NCI-H2171 treated with DMSO at 0.1 percent for 48 hours (cell line): ENCODE results near the gene PXYLP1.

Experiments
- DNase-seq: peaks from one replicate; lab custom pipeline; 2025; lab: John Stamatoyannopoulos, UW

Gene PXYLP1

DNA sequence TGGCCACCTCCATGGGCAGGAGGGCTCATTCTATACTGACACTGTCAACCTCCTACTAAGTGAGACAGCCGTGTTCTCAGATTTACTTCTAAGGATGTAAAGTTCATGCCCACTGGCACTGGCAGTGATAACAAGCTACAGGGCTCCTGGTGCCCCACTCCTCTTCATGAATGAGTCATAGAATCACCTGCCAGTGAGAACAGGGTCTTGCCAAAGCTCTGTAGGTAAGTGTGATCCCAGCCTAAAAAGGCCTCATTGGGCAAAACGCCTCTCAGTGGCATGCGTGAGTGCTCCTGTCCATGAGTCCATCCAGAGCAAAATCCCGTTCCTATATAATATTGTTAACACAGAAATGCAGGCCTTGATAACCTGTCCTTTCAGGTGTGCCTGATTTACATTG lies 17.4 kb downstream of the PXYLP1 start:
- DNase-seq, result no peak

DNA sequence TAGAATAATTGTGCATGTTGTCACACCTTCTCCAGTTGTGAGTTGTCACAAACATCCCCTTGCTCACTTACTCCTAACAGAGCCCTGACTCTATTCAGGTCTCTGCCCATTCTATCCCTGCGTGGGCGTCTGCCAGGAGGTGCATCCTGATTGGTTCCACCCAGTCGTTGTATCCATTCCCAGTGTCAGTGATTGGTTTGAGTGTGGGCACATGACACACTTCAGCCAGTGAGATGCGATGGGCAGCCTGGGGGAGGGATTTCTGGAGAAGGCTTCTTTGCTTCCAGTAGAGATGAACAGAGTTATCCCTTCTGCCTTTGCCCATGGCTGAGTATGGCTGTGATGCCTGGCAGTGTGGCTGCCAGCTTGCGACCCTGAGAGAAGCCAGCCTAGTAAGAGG lies 18.7 kb downstream of the PXYLP1 start:
- no peak for DNase-seq

DNA sequence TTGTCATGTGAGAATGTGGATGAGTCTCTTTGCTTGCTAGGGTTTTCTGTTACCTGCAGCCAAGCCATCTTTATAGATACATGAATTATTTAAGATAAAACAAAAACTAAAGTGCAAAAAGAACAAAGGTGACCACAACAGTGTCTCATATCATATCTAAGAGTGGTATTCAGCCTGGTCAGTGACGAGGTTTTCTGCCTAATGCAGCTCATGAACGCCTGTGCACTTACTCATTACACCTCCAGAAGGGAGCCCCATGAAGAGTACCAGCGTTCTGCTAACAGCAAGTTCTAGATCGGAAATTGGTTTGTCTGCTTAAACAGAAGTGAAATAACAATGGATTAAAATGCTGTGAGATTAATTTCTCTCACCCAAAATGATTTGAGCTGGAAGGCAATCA lies 19.2 kb downstream of the PXYLP1 start:
- no peak for DNase-seq

DNA sequence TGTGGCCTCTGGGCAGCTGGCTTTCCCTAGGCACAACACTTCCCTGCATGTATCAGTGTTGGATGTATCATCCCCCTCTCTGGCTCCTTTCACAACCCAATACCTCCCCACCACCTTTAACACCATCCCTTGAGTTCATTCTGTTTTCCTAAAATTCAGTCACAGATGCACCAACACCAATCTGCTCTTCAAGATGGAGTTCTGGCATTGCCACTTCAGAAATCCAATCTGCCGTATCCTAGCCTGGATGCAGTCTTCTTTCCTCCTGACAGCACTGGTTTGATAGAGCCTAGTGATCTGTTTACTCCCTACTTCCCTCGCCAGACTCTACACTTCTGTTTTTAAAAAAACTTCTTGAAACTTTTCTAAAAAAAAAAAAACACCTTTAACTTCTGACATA lies 21.7 kb downstream of the PXYLP1 start:
- peak; percentile 17 for DNase-seq

DNA sequence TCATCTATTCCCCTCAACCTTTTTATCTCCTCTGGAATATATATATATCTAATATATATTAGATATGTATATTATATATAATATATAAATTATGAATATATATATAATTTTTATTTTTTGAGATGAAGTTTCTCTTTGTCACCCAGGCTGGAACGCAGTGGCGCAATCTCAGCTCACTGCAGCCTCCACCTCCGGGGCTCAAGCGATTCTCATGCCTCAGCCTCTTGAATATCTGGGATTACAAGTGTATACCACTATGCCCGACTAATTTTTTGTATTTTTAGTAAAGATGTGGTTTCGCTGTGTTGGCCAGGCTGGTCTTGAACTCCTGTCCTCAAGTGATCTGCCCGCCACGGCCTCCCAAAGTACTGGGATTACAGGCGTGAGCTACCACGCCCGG lies 22.2 kb downstream of the PXYLP1 start:
- no peak for DNase-seq

DNA sequence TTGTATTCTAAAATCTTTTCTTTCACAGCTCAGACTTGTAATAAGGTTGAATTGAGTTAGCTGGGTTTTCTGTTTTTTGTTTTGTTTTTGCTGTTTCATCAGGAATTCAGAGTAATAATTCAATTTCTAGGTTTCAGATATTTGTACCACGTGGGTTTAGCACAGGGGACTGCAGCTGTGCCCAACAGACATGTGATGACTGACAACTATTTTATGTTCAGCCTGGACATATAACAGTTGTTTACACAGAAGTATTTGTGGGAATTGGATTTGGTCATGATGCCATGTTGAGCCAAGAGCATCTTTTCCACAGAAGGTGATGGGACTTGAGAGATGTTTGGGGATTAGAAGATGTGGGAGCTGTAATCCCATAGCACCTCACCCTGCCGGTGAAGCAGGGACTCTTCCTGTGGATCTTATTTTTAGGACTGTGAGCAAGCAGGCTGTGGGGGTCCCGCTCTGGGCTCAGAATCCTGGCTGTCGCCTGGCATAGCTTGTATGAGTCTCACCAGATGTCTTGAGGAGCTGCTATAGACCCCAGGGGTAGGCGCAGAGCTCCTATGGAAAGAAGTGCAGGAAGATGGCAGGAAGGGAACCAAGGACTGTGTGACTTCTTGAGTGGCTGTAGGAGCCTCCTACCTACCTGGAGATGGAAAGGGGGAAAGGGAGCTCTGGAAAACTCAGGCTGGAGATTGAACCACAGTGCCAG lies 23.7 kb downstream of the PXYLP1 start:
- no peak for DNase-seq

DNA sequence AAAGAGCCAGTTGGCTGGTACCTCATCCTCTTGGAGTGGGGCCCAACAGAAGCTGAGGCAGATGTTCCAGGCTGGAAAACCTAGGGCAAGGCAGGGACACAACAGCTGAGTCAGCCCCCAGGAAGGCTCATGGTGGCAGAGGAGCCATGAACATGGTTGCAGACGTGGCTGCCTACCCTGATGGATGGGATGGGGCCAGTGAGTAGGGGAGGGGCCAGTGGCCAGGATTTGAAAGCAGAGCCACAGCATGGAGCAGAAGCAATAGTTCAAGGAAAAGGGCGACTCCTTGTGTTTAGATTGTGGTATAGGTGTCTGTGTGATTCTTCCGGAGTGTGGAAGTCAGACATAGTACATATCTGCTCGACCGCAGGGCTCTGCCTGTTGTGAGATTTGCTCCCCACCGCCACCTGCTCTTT lies 24.2 kb downstream of the PXYLP1 start:
- DNase-seq, result peak; percentile 33

DNA sequence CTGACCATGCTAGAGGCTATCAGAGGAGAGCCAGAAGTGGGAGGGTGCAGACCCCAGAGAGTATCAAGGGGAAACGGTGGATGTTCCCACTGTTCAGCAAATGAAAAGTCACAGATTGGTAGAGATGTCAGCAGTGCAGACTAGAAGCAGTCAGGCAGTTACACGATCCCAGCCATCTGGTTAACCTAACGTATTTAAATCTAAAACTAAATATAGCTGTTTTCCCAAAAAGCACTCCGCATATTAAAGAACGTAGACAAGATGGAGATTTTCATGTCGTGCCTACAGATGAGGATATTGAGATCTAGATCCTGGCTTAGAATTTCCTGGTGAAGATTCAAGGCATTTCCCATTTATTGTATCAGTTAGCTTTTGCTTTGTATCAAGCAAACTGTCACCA lies 25.2 kb downstream of the PXYLP1 start:
- peak; percentile 8 for DNase-seq

DNA sequence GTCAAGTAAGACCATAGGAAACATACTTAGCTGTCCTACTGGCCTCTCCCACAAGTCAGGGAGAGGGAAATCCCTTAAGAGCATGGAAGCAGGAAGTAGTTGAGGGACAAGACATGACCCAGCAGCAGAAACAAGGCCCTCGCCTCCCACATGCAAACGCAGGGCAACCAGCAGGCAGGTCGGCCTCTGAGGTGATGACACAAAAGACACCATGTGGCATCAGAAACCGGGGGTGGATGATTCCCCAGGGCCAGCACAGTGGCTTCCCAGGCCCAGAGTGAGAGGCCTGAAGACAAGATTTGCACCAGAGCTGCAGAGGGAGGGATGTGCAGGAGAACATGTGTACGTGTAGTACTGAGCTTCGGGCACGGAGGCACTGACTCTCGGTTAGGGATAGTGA lies 26.3 kb downstream of the PXYLP1 start:
- DNase-seq, result no peak

DNA sequence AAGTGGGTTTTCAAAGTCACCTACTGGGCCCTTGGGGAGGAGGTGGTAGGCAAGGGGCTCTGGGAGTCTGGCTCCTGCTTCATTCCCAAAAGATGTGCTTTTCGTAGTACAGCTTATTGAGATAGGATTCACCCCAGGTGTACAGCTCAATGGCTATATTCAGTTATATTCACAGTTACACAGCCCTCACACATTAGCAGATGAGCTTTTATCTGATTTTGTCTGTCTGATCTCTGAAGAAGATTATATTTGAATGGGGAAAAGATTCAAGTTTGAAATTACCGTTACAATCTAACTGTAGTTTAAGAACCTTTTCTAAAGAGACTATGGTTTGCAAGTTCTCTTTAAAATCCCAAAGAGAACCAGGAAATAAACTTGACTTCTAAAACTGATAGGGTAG lies 27.3 kb downstream of the PXYLP1 start:
- no peak for DNase-seq

DNA sequence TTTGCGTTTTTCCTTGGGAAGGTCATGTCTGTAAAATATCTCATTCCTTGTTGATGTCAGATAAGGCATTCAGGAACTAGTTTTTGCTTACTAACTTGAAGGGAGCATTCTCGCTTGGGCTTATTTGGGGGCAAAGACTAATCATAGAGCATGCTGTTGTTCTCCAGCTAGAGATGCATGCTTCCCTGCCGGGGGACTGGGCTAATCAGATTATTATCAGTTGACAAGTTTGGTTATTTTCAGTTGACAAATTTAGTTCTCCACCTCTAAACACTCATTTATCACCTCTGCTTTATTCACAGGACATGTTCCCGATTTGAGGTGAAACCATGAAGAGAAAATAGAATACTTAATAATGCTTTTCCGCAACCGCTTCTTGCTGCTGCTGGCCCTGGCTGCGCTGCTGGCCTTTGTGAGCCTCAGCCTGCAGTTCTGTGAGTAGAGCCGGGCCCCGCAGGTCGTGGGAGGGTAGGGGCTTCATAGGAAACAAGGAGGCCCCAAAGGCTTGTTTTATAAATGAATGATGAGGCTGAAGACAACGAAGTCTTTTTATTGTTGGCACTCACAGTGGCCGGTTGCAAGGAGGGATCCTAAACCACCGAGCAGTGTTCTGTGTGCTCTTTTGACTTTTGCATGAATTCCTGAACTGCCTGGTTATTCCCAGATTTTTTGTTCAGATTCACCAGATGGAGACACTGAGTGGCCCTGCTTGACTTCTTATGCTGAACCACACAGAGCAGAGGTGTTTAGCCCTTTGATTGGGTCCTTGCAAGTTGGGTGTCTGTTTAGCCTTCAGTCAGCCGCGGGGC lies 28.4 kb downstream of the PXYLP1 start:
- DNase-seq, result no peak

DNA sequence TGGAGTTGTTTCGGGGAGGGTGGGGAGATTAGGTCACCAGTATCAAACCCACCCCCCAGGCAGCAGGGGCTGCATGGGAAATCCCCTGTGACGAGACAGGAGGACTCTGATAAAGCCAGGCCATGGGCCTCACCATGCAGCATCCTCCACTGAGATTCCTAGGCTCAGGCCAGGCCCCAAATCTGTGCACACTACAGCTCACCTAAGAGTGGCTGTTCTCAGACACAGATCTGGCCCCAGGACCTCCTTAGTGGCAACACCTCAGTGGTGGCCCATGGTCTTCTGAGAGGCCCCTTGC lies 29.0 kb downstream of the PXYLP1 start:
- DNase-seq, result no peak

DNA sequence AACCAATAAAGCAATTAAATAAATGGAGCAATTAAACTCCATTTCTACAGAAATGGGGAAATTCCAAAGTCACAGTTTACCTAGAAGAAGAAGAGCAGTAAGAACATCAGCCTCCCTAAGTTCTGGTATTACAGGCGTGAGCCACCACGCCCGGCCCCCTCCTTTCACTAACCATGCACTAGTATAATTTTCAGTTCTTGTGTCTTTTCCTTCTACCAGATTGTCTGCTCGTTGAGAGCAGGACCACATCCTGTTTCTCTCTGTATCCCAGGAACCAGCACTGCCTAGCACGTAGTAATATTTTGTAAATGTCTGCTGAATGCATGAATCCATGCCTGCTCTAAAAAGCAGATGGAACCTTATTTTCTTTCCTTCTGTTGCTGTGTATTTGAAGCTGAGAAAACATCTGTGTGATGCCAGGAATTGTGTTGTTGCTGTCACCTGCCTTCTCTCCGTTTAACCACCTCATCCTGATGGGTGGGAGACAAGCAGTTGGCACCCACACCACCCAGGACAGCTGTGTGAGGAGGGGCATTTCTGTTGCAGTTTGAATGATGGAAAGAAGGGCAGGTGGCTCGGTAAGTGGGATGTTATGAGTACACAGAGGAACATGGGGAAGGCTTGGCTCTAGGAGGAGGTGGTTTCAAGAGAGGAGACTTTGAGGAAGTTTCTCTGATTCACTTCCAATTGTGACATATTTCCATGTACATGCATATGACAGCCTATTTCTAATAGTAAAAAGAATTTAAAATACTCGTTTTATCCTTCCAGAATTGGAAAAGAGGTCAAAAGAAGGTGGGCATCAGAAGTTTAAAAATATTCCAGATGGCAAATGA lies 30.1 kb downstream of the PXYLP1 start:
- peak; percentile 96 for DNase-seq

DNA sequence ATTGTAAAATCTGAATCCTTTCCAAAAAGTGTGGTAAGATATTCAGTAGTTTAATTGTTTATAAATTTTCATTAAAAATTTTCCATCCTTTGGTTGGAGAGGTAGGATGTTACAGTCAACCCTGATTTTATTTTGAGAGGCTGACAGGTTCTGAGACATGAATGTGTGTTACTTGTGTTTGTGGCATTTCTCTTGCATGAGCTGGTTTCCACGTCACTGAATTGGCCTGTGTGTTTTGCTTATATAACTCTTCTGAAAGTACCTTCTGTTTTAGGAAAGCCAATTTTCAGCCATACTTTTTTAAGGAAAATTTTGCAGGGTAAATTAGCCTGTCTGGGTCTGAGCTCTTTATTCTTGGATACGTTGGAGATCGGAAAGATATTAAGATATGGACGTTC lies 30.7 kb downstream of the PXYLP1 start:
- peak; percentile 34 for DNase-seq

DNA sequence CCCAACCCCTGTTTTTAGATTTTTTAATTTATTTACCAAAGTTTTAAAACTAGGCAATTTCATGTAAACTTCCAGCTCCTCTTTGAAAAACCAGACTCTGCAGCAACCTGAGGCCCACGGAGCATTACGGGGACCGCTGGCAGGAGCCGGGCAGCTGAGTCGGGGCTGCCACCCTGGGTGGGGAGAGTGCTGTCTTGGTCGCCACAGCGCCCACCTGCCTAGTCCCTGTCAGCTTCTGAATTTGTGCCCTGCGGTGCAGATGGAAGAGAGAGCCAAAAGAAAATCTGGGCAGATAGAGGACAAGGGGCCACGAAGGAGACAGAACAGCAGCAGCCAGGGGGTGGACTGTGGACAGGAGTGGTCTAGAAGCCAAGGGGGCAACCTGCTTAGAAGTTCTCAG lies 34.6 kb downstream of the PXYLP1 start:
- no peak for DNase-seq

DNA sequence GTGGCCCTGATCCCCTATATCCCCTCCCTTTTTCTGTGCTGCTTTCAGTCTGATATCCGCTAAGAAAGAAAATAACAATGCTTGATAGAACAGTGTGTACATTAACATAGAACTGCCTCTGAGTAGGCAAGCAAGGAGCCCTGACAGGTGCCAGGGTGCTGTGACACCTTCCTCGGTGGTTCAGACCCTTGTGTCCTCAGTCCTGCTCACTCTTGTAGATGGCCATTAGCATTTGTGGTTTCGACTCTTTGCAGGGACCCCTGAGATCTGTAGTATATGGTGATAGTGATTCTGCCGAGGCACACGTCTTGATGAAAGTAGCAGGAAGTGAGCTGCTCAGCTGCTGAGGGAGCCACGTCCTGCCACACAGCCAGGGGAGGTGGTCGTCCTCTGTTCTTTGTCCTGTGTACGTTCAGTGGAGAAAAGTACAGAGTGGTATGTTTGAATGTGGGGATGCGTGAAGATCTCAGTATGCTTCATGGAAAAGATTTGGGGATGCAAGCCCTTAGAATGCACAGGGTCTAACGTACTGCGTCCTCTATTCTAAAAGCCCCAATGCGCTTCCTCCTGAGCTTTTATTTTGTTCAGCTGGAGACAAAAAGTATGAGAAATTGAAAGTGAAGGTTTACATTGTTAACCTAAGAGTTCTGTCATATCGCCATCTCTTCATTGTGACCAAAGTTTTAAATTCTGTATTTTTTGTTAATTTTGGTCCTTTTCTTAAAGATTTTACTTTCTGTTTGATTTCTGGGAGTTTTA lies 35.4 kb downstream of the PXYLP1 start:
- no peak for DNase-seq

DNA sequence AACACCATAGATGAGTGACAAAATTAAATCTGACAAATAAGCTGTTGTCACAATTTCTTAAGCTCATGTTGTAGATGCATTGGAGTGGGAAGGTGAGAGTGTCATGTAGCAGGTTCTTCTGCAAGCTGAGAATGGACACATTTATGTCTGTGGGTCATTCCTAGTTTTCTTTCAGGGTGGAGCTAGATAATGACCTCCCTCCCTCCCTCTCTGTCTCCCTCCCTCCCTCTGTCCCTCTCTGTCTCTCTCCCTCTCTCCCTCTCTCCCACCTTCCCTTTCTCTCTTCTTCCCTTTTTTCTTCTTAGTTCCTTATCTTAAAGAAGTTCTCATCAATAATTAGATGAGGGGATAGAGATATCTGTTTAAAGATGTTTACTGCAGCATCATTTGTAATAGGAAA lies 36.0 kb downstream of the PXYLP1 start:
- DNase-seq, result no peak

DNA sequence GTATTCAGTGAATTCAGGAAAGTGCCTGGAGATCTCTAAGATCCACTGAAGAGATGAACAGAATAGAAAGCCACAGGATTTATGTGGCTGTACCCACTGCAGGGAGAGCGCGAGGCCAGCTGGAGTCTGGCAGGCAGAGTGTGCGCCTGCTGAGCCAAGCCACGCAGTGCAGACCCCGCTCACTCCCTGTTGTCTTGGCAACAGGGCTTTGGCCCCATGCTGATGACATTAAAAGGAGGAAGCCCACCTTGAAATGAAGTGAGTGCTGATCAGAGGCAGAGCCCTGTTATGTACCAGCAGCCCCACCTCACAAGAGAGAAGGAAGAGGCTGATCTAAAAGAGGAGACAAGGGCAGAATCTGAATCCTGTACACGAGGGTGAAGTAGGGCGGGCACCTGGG lies 36.7 kb downstream of the PXYLP1 start:
- DNase-seq, result no peak

DNA sequence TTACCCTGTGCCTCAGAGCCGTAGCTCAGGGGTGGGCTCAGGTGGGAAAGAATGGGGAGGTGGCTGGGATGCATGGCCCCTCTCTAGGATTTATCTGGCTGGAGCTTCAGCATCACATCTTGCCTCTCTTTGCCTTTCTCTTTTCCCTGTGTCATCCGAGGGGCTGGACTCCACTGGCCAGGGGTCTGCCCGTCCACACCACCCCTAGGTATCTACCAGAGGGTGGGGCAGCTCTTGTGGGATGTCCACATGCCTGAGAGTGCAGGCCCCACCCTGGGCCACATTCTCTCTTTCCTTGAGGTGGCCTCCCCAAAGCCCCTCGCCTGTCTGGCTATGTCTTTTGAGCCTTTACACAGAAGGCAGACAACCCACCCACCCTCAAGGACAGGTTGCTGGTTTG lies 37.2 kb downstream of the PXYLP1 start:
- no peak for DNase-seq

DNA sequence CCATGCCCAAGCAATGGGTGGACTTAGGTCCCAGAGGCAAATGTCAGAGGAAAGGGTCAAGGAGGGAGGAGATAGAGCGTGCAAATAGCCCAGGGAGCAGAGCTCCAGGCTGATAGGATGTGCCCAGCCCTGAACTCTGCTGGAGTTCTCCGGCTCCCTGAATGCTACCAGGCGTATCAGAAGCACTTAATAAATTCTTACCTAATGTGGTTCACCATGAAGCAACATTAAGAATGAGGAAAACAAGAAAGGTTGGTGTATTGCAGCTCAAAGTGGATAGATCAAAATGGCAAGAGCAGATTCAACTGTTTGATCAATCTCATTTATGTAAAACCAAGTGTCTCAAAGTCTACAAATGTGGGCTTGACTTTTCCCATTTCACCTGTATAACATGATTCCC lies 38.3 kb downstream of the PXYLP1 start:
- no peak for DNase-seq

DNA sequence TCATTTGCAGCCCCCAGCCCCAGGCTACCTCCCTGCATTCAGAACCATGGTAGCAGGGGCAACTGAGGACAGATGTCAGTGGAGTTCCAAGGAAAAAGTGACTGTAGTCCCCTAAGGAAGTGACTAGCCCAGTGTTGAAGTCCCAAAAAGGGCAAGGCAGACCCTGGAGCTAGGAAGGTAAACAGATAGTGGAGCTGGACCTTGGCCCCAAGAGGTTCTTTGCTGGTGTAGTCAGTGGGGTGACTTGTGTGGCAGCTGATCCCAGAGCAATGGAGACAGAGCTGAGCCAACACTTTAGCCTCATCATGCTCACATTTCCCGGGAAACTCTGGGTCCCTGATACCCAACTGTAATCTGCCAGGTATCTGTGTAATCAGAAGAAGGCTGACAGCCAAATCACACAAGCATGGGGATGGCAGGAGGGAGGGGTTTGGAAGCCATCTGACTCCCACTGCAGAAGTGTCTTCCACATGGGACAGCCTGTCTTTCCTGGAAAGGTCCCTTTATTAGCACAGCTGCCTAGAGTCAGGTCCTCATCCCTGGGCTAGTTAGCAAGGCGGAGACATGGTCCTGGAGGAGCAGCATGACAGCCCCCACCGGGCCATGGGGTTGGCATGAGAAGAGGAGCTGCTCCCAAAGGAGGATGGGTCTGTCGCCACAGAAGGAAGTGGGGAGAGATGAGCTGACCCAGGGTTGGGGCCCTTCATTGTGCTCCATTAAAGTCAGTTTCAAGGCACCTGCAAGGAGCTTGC lies 39.8 kb downstream of the PXYLP1 start:
- peak; percentile 25 for DNase-seq
